Naive thymus-derived CD4-positive, alpha-beta T cell (primary cell): ENCODE measurements around the gene CLNK. TPM values are rescaled to one million over a fixed set of nuclear protein-coding genes. Genes with fewer than 3 reads are reported as not detected.
A peak's percentile ranks its signal among the peaks of the same experiment; 100 is the strongest.

Experiments
- ATAC-seq: fragments of 150-1000 bp; cut with Tn5 transposase; 2 replicates; pipeline ENCODE4 v1.10.0; 2021; ENCODE audit warnings: mild to moderate bottlenecking, moderate library complexity
- CTCF ChIA-PET: fragments of 350-600 bp; sonication (Branson Sonifier 250); formaldehyde crosslinking; loops from one replicate; lab custom pipeline; 2021; ENCODE audit warnings: antibody characterized with exemption; lab: Charles Lee
- POLR2A ChIA-PET: fragments of 350-600 bp; sonication (Branson Sonifier 250); formaldehyde crosslinking; loops from one replicate; lab custom pipeline; 2021; ENCODE audit warnings: antibody characterized with exemption, inconsistent platforms; lab: Charles Lee
- DNase-seq, 9 donors: peaks; one replicate each; pipeline versions ENCODE4 v3.0.0 to v3.0.0-alpha.2; 2020 to 2022; ENCODE audit warnings: mixed read lengths in 1 of 9
- H3K27ac ChIP-seq: one replicate; pipeline ENCODE4 v1.7.0; 2013; ENCODE audit warnings: mild to moderate bottlenecking, low read depth, low read length, moderate library complexity
- H3K27me3 ChIP-seq, 2 donors: one replicate each; pipeline ENCODE4 v1.7.0; 2013; ENCODE audit warnings: low read length in 2 of 2, mild to moderate bottlenecking in 2 of 2, moderate library complexity in 2 of 2; ENCODE audit not compliant: control insufficient read depth in 2 of 2, insufficient read depth in 2 of 2
- H3K36me3 ChIP-seq, 3 experiments: 1 replicate in 2 of 3; 2 replicates in 1 of 3; pipeline ENCODE4 v1.7.0; 2013; ENCODE audit warnings: low read length in 3 of 3, mild to moderate bottlenecking in 3 of 3, moderate library complexity in 1 of 3; ENCODE audit not compliant: insufficient read depth in 3 of 3, control insufficient read depth in 2 of 3
- H3K4me1 ChIP-seq, 2 donors: one replicate each; pipeline ENCODE4 v1.7.0; 2013; ENCODE audit warnings: low read length in 2 of 2, mild to moderate bottlenecking in 2 of 2, moderate library complexity in 1 of 2; ENCODE audit not compliant: control insufficient read depth in 2 of 2, insufficient read depth in 2 of 2
- H3K4me3 ChIP-seq: 2 replicates; pipeline ENCODE4 v1.7.0; 2013; ENCODE audit warnings: mild to moderate bottlenecking, low read length
- H3K9me3 ChIP-seq, 3 experiments: 1 replicate in 2 of 3; 2 replicates in 1 of 3; pipeline ENCODE4 v1.7.0; 2013; ENCODE audit warnings: low read length in 3 of 3; ENCODE audit not compliant: control insufficient read depth in 2 of 3
- H3K27ac Mint-ChIP-seq, 9 donors: one replicate each; pipeline ENCODE4 v1.8.0; 2020 to 2022; ENCODE audit warnings: mixed read lengths in 9 of 9, mild to moderate bottlenecking in 8 of 9, moderate library complexity in 5 of 9, inconsistent platforms in 2 of 9
- H3K27me3 Mint-ChIP-seq, 5 donors: one replicate each; pipeline ENCODE4 v1.8.0; 2021 to 2022; ENCODE audit warnings: mixed read lengths in 5 of 5, mild to moderate bottlenecking in 1 of 5
- H3K36me3 Mint-ChIP-seq, 5 donors: one replicate each; pipeline ENCODE4 v1.8.0; 2020 to 2022; ENCODE audit warnings: mixed read lengths in 5 of 5, mild to moderate bottlenecking in 3 of 5, inconsistent platforms in 1 of 5
- H3K4me1 Mint-ChIP-seq, 7 donors: one replicate each; pipeline ENCODE4 v1.8.0; 2020 to 2022; ENCODE audit warnings: mixed read lengths in 7 of 7, mild to moderate bottlenecking in 3 of 7, inconsistent platforms in 1 of 7
- H3K4me3 Mint-ChIP-seq, 10 donors: one replicate each; pipeline ENCODE4 v1.8.0; 2020 to 2022; ENCODE audit warnings: mild to moderate bottlenecking in 10 of 10, mixed read lengths in 10 of 10, moderate library complexity in 6 of 10, inconsistent platforms in 2 of 10
- H3K9me3 Mint-ChIP-seq, 11 donors: one replicate each; pipeline ENCODE4 v1.8.0; 2020 to 2022; ENCODE audit warnings: mixed read lengths in 11 of 11, mild to moderate bottlenecking in 4 of 11, inconsistent platforms in 1 of 11, moderate library complexity in 1 of 11
- intact Hi-C, 2 donors: fragments of 100-400 bp; cut with micrococcal nuclease; formaldehyde crosslinking; loops; one replicate each; pipeline ENCODE4 v1.15.1; 2023
- polyA plus RNA-seq, 2 donors: library from polyadenylated mRNA; unstranded; fragments of 300-500 nt; fragmentation: Illumina TruSeq; gene quantifications; one replicate each; pipeline ENCODE4 v1.2.3, GENCODE V29; 2021
- total RNA-seq, 6 experiments: library from RNA in 5 of 6; stranded (reverse) in 5 of 6; gene quantifications; 1 replicate in 5 of 6; 2 replicates in 1 of 6; pipeline ENCODE4 v1.2.3 and lab custom pipeline; 2021 to 2026

CLNK gene
- total and polyA plus RNA-seq, 7 experiments from 2014 or later = 0.13 to 0.66 (median 0.22) TPM; not detected in 4

GRCh38 chr4:10662937-10663336, 21.6 kb downstream of the CLNK start:
- Histone ChIP-seq H3K27me3 (no peaks in the 10 kb centered on the region), H3K4me1 (no peaks in the 10 kb centered on the region), H3K27ac (no peak overlapping the region), H3K36me3 (no peaks in the 10 kb centered on the region), H3K9me3 (no peaks in the 10 kb centered on the region), H3K4me3 (no peak overlapping the region)
- ChIA-PET CTCF (no interaction called here), POLR2A (no interaction called here)
- intact Hi-C loops = no loop called here
- ATAC-seq (no peak), DNase-seq (no peak)
- peaks cover 0 to 3% (median 0%) of the 10 kb centered on the region in 11 donors for H3K9me3 Mint-ChIP-seq
- peaks cover 0 to 4% (median 0%) of the 10 kb centered on the region in 5 donors for H3K27me3 Mint-ChIP-seq
- H3K4me1 Mint-ChIP-seq = peaks cover 0 to 14% (median 5%) of the 10 kb centered on the region in 7 donors
- H3K27ac Mint-ChIP-seq = no peak overlapping the region
- H3K4me3 Mint-ChIP-seq = no peak overlapping the region
- H3K36me3 Mint-ChIP-seq = peaks cover 0 to 1% (median 0%) of the 10 kb centered on the region in 5 donors

DNA sequence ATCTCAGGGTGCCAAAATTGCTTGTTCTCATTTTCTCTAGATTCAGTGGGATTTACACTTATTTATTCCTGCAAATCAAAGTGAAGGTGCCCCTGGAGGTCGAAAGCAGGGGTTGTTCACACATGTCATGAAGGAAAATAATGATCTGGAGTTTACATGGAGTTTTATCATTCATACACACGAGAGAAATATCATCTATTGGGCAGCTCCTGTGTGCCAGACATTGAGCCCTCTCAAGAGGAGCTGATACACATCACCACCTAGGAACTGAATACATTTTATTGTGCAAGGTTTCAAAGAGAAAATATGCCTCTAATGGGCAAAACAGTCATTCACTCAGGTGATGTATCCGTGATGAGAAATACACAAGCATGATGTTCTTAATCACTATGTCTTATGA, 23.5 kb downstream of the CLNK start:
- H3K27me3 Mint-ChIP-seq = peaks cover 0 to 4% (median 0%) of the 10 kb centered on the region in 5 donors
- no peak overlapping the region for H3K4me3 Mint-ChIP-seq
- Histone ChIP-seq H3K27me3 (no peaks in the 10 kb centered on the region), H3K4me3 (no peak overlapping the region), H3K27ac (no peak overlapping the region), H3K9me3 (no peaks in the 10 kb centered on the region), H3K36me3 (no peaks in the 10 kb centered on the region), H3K4me1 (peaks cover 0 to 8% of the 10 kb centered on the region in 2 donors)
- ChIA-PET CTCF (no interaction called here), POLR2A (no interaction called here)
- no peak overlapping the region for H3K27ac Mint-ChIP-seq
- H3K4me1 Mint-ChIP-seq = peaks cover 0 to 29% (median 18%) of the 10 kb centered on the region in 7 donors
- DNase-seq (no peak), ATAC-seq (no peak)
- H3K9me3 Mint-ChIP-seq = peaks cover 0 to 3% (median 0%) of the 10 kb centered on the region in 11 donors
- intact Hi-C loops = no loop called here
- peaks cover 0 to 1% (median 0%) of the 10 kb centered on the region in 5 donors for H3K36me3 Mint-ChIP-seq

- CTCF ChIA-PET = no interaction called here
- H3K27ac ChIP-seq = no peak overlapping the region
- no peaks in the 10 kb centered on the region for H3K27me3 Mint-ChIP-seq
- H3K4me3 Mint-ChIP-seq = no peak overlapping the region
- no peaks in the 10 kb centered on the region for H3K27me3 ChIP-seq
- H3K4me1 ChIP-seq = peaks cover 0 to 8% of the 10 kb centered on the region in 2 donors
- POLR2A ChIA-PET = interaction anchor here (0.6 to 0.7 kb wide), 2 partner anchors 54 to 83 kb away, joined by 3 to 4 read pairs; no protein-coding TSS in a partner anchor
- no peaks in the 10 kb centered on the region for H3K9me3 ChIP-seq
- no peak for ATAC-seq
- H3K27ac Mint-ChIP-seq = no peak overlapping the region
- intact Hi-C loops = loop anchor here in 1 of 2 donors (5.0 kb wide), 1 partner anchor 73 kb away; no protein-coding TSS in a partner anchor
- H3K36me3 Mint-ChIP-seq = peaks cover 0 to 5% (median 0%) of the 10 kb centered on the region in 5 donors
- DNase-seq = no peak
- H3K9me3 Mint-ChIP-seq = peaks cover 0 to 4% (median 0%) of the 10 kb centered on the region in 11 donors
- no peaks in the 10 kb centered on the region for H3K36me3 ChIP-seq
- peaks cover 5 to 36% (median 18%) of the 10 kb centered on the region in 7 donors for H3K4me1 Mint-ChIP-seq
- H3K4me3 ChIP-seq = no peak overlapping the region
Measured at GRCh38 chr4:10659251-10659650, 25.3 kb downstream of the CLNK start.

DNA sequence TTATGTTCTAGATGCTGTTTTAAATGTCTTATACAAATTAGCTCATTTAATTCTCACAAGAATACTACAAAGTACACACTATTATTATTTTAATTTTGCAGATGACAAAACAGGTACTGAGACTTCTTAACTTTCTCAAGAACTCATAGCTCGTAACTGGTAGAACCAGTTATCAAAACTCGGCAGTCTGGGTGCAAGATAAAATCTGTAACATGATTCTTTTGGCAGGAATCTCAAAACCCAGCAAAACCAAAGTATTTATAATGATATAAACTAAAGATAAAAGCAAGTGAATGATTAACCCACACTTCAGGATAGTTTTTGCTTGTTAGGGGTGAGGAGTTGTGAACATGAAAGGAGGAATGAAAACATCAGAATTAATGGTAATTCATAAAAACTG, 27.6 kb downstream of the CLNK start:
- Mint-ChIP-seq H3K9me3 (peaks cover 0 to 8% (median 0%) of the 10 kb centered on the region in 11 donors), H3K27me3 (no peaks in the 10 kb centered on the region), H3K4me3 (peak overlapping the region in 9 of 10 donors; percentile 2 to 77 (median 65)), H3K36me3 (peaks cover 0 to 9% (median 0%) of the 10 kb centered on the region in 5 donors), H3K27ac (peak overlapping the region; percentile 52 to 92 (median 80)), H3K4me1 (peaks cover 5 to 41% (median 18%) of the 10 kb centered on the region in 7 donors)
- ATAC-seq (no peak), DNase-seq (no peak)
- Histone ChIP-seq H3K4me1 (peaks cover 0 to 8% of the 10 kb centered on the region in 2 donors), H3K27ac (peak overlapping the region; percentile 27), H3K27me3 (no peaks in the 10 kb centered on the region), H3K36me3 (no peaks in the 10 kb centered on the region), H3K9me3 (no peaks in the 10 kb centered on the region), H3K4me3 (no peak overlapping the region)
- POLR2A ChIA-PET = no interaction called here
- CTCF ChIA-PET = no interaction called here
- intact Hi-C loops = loop anchor here (1.0 to 5.0 kb wide), 3 partner anchors 14 to 75 kb away; no protein-coding TSS in a partner anchor

DNA sequence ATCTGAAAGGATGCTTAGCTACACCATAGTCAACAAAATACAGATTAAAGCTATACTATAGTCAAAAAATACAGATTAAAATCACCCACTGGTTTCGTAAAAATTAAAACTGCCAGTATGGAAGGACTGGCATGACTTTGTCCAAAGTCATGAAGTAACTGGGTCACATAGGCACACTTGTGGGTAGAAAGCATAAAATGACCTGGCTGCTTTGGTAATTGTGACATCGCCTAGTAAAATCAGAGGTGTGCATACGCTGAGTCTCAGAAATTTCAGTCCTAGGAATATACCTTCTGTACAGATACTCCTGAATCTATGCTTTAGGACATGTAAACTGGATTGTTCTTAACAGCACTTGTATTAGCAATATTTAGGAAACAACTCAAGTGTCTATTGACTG, 28.1 kb downstream of the CLNK start:
- H3K27ac Mint-ChIP-seq = peak overlapping the region in 3 of 9 donors; percentile 26 to 74 (median 60)
- peaks cover 5 to 41% (median 18%) of the 10 kb centered on the region in 7 donors for H3K4me1 Mint-ChIP-seq
- no peak overlapping the region for H3K4me3 ChIP-seq
- no peaks in the 10 kb centered on the region for H3K9me3 ChIP-seq
- ChIA-PET POLR2A (no interaction called here), CTCF (interaction anchor here (0.6 kb wide), 1 partner anchor 788 kb away, joined by 3 read pairs; no protein-coding TSS in a partner anchor)
- ATAC-seq (no peak), DNase-seq (no peak)
- peaks cover 0 to 8% (median 0%) of the 10 kb centered on the region in 11 donors for H3K9me3 Mint-ChIP-seq
- peaks cover 0 to 8% of the 10 kb centered on the region in 2 donors for H3K4me1 ChIP-seq
- H3K27ac ChIP-seq = no peak overlapping the region
- no peaks in the 10 kb centered on the region for H3K36me3 ChIP-seq
- H3K27me3 Mint-ChIP-seq = no peaks in the 10 kb centered on the region
- H3K36me3 Mint-ChIP-seq = peaks cover 0 to 9% (median 0%) of the 10 kb centered on the region in 5 donors
- H3K27me3 ChIP-seq = no peaks in the 10 kb centered on the region
- intact Hi-C loops = loop anchor here (2.0 to 5.0 kb wide), 2 partner anchors 14 to 76 kb away; no protein-coding TSS in a partner anchor
- H3K4me3 Mint-ChIP-seq = peak overlapping the region in 2 of 10 donors; percentile 19 to 74

DNA sequence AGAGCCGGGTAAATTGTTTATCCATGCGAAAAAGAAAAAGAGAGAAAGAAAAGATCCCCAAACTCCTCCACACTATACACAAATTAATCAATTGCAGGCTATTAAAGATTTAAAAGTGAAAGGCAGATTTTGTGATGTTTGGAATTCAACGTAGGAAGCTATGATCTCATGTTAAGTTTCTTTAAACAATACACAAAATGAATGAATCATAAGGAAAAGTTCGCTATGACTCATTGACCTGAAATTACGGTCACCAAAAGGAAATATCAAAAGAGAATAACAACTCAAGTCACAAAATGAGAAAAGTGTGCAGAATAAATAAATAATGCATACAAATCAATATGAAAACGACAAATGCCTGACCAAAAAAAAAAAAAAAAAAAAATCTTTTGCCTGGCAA, 28.6 kb downstream of the CLNK start:
- ChIA-PET POLR2A (no interaction called here), CTCF (interaction anchor here (0.6 kb wide), 1 partner anchor 788 kb away, joined by 3 read pairs; no protein-coding TSS in a partner anchor)
- DNase-seq = no peak
- Mint-ChIP-seq H3K4me1 (peaks cover 5 to 41% (median 18%) of the 10 kb centered on the region in 7 donors), H3K27ac (peak overlapping the region in 2 of 9 donors; percentile 45 to 60), H3K36me3 (peaks cover 0 to 11% (median 0%) of the 10 kb centered on the region in 5 donors), H3K4me3 (peak overlapping the region in 3 of 10 donors; percentile 10 to 24 (median 21)), H3K27me3 (no peaks in the 10 kb centered on the region), H3K9me3 (peaks cover 0 to 11% (median 0%) of the 10 kb centered on the region in 11 donors)
- Histone ChIP-seq H3K36me3 (no peaks in the 10 kb centered on the region), H3K4me3 (no peak overlapping the region), H3K27me3 (no peaks in the 10 kb centered on the region), H3K27ac (no peak overlapping the region), H3K4me1 (peaks cover 0 to 8% of the 10 kb centered on the region in 2 donors), H3K9me3 (no peaks in the 10 kb centered on the region)
- intact Hi-C loops = loop anchor here (2.0 to 5.0 kb wide), 2 partner anchors 15 to 76 kb away; no protein-coding TSS in a partner anchor
- no peak for ATAC-seq
